ENCODE data around the gene ATP8B3. TPM values are rescaled to one million over a fixed set of nuclear protein-coding genes. Genes with fewer than 3 reads are reported as not detected.

ATP8B3 gene
- total and polyA plus RNA-seq, 10 of the 15 experiments (the other 5 are each of a cell fraction or from before 2014, with no cell fraction given) = 0.13 to 1.7 (median 0.52) TPM

DNA sequence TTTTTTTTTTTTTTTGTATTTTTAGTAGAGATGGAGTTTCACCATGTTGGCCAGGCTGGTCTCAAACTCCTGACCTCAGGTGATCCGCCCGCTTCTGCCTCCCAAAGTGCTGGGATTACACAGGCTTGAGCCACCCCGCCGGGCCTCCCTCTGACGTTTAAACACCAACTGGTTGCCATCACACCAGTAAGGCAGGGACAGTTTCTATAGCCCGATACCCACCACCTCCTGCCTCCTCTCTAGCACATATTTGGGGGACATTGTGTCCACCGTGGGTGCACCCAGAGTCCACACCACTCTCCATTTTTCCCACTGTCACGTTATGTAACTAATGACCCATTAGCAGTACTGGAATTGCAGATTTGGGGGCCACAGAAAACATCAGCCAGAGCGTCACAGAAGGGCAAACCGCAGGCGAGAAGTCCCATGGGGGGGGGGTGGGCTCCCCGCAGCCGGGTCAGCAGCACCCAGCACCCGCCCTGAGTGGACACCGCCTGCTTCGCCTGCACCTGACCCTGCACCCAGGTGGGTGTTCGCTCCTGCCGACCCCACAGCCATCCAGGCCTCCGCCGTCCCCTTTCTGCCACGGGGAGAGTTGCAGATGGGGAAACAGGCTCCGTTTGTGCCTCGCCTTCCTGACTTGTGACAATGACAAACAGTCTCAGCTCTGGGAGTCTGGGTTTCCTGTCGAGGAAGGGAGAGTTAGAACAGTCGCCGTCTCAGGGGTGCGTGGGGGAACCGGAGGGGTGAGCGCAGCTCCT lies 55.2 kb downstream of the ATP8B3 start (continued):
- TF ChIP-seq BCLAF1 (IDR thresholded peaks at IDR 0.05) = no peak
- no peak for TF ChIP-seq KLF5 (IDR thresholded peaks at IDR 0.05; ENCODE audit: partially characterized antibody)
- no peak for TF ChIP-seq SPI1 (IDR thresholded peaks at IDR 0.05; ENCODE audit: borderline replicate concordance, insufficient read depth, low read depth, low read length)
- TF ChIP-seq SMAD1 (IDR thresholded peaks at IDR 0.05; ENCODE audit: low read depth, partially characterized antibody) = no peak
- TF ChIP-seq MTA2 (IDR thresholded peaks at IDR 0.05; ENCODE audit: low read depth) = no peak
- TF ChIP-seq BHLHE40 (IDR thresholded peaks at IDR 0.05; ENCODE audit: borderline replicate concordance in 1 of 2, low read depth in 2 of 2, low read length in 1 of 2) = no peak
- no peak for TF ChIP-seq RCOR1 (conservative IDR thresholded peaks at IDR 0.05; ENCODE audit: low read depth, low read length)
- TF ChIP-seq ZSCAN29 (IDR thresholded peaks at IDR 0.05) = no peak
- TF ChIP-seq POU2F2 (IDR thresholded peaks at IDR 0.05; ENCODE audit: borderline replicate concordance, low read depth, low read length) = no peak
- TF ChIP-seq, protein P1, sequence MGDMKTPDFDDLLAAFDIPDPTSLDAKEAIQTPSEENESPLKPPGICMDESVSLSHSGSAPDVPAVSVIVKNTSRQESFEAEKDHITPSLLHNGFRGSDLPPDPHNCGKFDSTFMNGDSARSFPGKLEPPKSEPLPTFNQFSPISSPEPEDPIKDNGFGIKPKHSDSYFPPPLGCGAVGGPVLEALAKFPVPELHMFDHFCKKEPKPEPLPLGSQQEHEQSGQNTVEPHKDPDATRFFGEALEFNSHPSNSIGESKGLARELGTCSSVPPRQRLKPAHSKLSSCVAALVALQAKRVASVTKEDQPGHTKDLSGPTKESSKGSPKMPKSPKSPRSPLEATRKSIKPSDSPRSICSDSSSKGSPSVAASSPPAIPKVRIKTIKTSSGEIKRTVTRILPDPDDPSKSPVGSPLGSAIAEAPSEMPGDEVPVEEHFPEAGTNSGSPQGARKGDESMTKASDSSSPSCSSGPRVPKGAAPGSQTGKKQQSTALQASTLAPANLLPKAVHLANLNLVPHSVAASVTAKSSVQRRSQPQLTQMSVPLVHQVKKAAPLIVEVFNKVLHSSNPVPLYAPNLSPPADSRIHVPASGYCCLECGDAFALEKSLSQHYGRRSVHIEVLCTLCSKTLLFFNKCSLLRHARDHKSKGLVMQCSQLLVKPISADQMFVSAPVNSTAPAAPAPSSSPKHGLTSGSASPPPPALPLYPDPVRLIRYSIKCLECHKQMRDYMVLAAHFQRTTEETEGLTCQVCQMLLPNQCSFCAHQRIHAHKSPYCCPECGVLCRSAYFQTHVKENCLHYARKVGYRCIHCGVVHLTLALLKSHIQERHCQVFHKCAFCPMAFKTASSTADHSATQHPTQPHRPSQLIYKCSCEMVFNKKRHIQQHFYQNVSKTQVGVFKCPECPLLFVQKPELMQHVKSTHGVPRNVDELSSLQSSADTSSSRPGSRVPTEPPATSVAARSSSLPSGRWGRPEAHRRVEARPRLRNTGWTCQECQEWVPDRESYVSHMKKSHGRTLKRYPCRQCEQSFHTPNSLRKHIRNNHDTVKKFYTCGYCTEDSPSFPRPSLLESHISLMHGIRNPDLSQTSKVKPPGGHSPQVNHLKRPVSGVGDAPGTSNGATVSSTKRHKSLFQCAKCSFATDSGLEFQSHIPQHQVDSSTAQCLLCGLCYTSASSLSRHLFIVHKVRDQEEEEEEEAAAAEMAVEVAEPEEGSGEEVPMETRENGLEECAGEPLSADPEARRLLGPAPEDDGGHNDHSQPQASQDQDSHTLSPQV (IDR thresholded peaks at IDR 0.05) = no peak
- no peak for TF ChIP-seq POLR2AphosphoS2 (IDR thresholded peaks at IDR 0.05; ENCODE audit: low read depth, low read length)

Data from GM12878 (cell line).